Measurements from ENCODE around the gene BEGAIN.

BEGAIN gene

GRCh38 chr14:100599981-100600380, 12.8 kb upstream of the BEGAIN start:
- no peak for ATAC-seq

- no peak for ATAC-seq
Observed at GRCh38 chr14:100594625-100594951, 7.4 kb upstream of the BEGAIN start.

- ATAC-seq = no peak
Observed at GRCh38 chr14:100593751-100594624, 6.8 kb upstream of the BEGAIN start.

GRCh38 chr14:100592972-100593371, 5.8 kb upstream of the BEGAIN start:
- no peak for ATAC-seq

- no peak for ATAC-seq
Observed at GRCh38 chr14:100592461-100592891, 5.3 kb upstream of the BEGAIN start.

GRCh38 chr14:100591453-100592371, 4.5 kb upstream of the BEGAIN start:
- no peak for ATAC-seq

- ATAC-seq = no peak
Observed at GRCh38 chr14:100590726-100591452, 3.7 kb upstream of the BEGAIN start.

GRCh38 chr14:100589760-100590469, 2.7 kb upstream of the BEGAIN start:
- no peak for ATAC-seq

- no peak for ATAC-seq
Observed at GRCh38 chr14:100589071-100589759, 2.0 kb upstream of the BEGAIN start.

GRCh38 chr14:100588671-100589070, 1.5 kb upstream of the BEGAIN start:
- ATAC-seq = no peak

- ATAC-seq = no peak
Observed at GRCh38 chr14:100587763-100588411, 670 bp upstream of the BEGAIN start.

GRCh38 chr14:100586403-100587085, 673 bp downstream of the BEGAIN start:
- ATAC-seq = peak in 1 of 2 donors; percentile 25

GRCh38 chr14:100586153-100586402, 1.1 kb downstream of the BEGAIN start:
- no peak for ATAC-seq

- no peak for ATAC-seq
Observed at GRCh38 chr14:100585448-100586152, 1.6 kb downstream of the BEGAIN start.

GRCh38 chr14:100584056-100585031, 2.9 kb downstream of the BEGAIN start:
- ATAC-seq = no peak

- no peak for ATAC-seq
Observed at GRCh38 chr14:100583245-100583644, 4.0 kb downstream of the BEGAIN start.

GRCh38 chr14:100582496-100583165, 4.6 kb downstream of the BEGAIN start:
- no peak for ATAC-seq

Measured in activated CD4-positive, CD25-positive, alpha-beta regulatory T cell treated with anti-CD3 and anti-CD28 coated beads, Interleukin-2, amount 50 U/mL, for 24 hours (primary cell).